H7 (cell line): ENCODE data around the gene METTL17. TPM values are rescaled to one million over a fixed set of nuclear protein-coding genes. Genes with fewer than 3 reads are reported as not detected.
"Not testable (repeated sequence)": the region's sequence is repeated elsewhere in the genome, so short reads cannot be mapped to it uniquely, and the experiment has no call there.

ENCODE experiments used
- DNase-seq: peaks from one replicate; pipeline ENCODE4 v3.0.0; 2012
- H3K27me3 ChIP-seq: 2 replicates; pipeline ENCODE4 v1.6.0; 2011; ENCODE audit warnings: mild to moderate bottlenecking, low read length; ENCODE audit not compliant: control insufficient read depth, insufficient read depth
- H3K36me3 ChIP-seq: replicated peaks from 2 replicates; pipeline ENCODE4 v1.5.1; 2011; ENCODE audit warnings: low read length; ENCODE audit not compliant: control insufficient read depth, insufficient read depth
- H3K4me3 ChIP-seq: 2 replicates; pipeline ENCODE4 v1.5.1; 2011; ENCODE audit warnings: low read depth, mild to moderate bottlenecking, control low read depth, low read length, moderate library complexity; ENCODE audit not compliant: insufficient read depth
- total RNA-seq: library from RNA; depleted of rRNA; stranded (reverse); fragments of >200 nt; shearing (Covaris generic); gene quantifications from 2 replicates; pipeline ENCODE4 v1.2.3, GENCODE V29; 2014; rRNA removed

Gene METTL17, protein sequence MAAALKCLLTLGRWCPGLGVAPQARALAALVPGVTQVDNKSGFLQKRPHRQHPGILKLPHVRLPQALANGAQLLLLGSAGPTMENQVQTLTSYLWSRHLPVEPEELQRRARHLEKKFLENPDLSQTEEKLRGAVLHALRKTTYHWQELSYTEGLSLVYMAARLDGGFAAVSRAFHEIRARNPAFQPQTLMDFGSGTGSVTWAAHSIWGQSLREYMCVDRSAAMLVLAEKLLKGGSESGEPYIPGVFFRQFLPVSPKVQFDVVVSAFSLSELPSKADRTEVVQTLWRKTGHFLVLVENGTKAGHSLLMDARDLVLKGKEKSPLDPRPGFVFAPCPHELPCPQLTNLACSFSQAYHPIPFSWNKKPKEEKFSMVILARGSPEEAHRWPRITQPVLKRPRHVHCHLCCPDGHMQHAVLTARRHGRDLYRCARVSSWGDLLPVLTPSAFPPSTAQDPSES
- 109 and 131 TPM in 2 replicates for total RNA-seq

DNA sequence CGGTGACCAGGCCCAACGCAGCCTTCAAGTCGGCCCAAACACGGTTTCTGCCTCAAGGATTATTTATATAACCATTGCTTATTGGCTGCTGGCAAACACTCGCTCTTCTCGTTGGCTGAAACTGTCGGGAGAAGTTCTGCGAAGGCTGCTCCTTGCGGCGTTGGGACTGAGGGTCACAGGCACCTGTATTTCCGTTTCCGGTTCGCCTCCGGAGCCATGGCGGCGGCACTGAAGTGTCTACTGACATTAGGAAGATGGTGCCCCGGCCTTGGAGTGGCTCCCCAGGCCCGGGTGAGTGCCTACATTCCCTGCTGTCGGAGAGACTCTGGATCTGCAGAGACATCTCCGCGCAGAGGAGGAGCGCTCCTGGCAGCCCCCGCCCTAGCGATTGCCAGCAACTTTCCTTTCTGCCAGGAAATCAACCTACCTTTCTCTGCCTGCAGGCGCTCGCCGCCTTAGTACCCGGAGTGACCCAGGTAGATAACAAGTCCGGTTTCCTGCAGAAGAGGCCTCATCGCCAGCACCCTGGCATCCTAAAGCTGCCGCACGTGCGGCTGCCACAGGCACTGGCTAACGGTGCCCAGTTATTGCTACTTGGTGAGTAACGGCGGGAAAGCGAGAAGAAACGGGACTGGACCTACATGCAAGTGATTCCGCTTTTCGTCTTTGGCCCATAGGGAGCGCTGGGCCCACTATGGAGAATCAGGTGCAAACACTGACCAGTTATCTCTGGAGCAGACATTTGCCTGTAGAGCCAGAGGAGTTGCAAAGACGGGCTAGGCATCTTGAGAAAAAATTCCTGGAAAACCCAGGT is at the start of gene METTL17:
Gene METTL17, plus strand, starts transcription at position 194 of the 814 bp plus-strand sequence. Its CDS starts 23 bp downstream, at position 217.
- Histone ChIP-seq H3K4me3 (peak within 1 kb of the TSS; percentile 92), H3K36me3 (peaks cover 13% of the 10 kb centered on the region)
- DNase-seq = peak; percentile 91

DNA sequence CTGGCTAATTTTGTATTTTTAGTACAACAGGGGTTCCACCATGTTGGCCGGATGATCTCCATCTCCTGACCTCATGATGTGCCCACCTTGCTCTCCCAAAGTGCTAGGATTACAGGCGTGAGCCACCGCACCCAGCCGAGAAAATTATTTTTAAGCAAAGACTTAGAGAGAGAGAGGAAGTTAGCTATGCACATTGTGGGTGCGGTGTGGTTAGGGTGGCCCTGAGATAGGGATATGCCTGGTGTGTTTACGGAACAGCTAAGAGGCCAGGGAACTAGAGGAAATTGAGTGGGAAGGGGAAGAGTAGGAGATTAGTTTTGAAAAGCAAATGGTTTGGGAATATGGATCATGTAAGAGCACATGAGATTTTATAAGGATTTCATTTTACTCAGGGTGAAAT is 44.6 kb upstream of the METTL17 start:
- not testable (repeated sequence) for DNase-seq, H3K27me3 ChIP-seq, H3K4me3 ChIP-seq, H3K36me3 ChIP-seq

More for the DNA sequence above, at the start of gene METTL17:
- no peaks in the 10 kb centered on the region for H3K27me3 ChIP-seq

DNA sequence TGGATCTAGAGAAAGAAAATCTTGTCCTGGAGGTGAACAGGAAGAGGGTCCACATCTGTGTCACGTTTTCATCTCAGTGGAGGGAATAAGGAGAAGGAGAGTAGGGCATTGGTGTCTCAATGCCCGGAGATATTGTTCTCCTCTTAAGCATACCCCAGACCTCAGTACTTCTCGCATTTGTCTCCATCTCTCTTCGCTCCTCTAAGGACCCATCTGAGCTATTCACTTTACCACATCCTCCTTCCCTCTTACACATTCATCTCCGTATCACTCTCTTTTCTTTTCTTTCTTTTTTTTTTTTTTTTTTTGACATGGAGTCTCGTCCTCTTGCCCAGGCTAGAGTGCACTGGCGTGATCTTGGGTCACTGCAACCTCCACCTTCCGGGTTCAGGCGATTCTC is 43.1 kb upstream of the METTL17 start:
- not testable (repeated sequence) for DNase-seq

DNA sequence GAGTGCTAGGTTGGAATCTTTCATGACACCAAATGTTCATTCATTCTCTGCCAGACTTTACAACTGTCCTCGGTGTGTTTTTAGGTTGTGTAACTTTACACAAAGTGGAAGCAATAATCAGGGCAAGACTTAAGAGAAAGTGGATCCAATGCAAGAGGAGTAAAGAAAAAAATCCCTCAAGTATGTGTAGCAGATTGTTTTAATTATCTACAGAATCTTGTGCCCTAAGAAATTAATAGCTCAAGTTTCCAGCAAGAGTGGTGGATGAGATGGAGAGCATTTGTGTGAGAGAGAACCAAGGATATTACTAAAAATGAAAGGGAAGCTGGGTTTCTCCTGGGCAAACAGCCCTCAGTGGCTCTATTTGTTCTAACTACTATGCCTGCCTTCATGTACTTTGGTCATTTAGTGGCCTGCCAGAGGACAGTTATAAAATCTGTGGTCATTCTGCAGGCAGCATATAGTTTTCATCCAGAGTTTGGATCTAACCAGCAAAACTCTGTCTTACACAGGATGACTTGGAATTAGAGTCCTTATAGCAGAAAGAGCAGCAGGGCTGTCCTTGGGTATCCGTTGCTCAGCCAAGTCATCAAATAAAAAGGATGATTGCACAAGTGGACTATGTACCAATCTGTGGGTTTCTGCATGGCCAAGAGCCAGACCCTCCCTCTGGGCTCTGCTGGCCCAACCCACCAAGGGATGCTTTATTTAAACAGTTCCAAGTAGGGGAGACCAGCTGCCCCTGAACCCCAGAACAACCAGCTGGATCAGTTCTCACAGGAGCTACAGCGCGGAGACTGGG is 34.8 kb upstream of the METTL17 start, which contains the start of gene RNASE2:
Gene RNASE2, plus strand, starts transcription at position 752 of the 802 bp plus-strand sequence. CDS start 285 bp downstream, outside the sequence.
- H3K36me3 ChIP-seq, H3K27me3 ChIP-seq, DNase-seq, H3K4me3 ChIP-seq: not testable (repeated sequence)

More for the DNA sequence above, 43.1 kb upstream of the METTL17 start:
- not testable (repeated sequence) for H3K4me3 ChIP-seq, H3K36me3 ChIP-seq, H3K27me3 ChIP-seq

DNA sequence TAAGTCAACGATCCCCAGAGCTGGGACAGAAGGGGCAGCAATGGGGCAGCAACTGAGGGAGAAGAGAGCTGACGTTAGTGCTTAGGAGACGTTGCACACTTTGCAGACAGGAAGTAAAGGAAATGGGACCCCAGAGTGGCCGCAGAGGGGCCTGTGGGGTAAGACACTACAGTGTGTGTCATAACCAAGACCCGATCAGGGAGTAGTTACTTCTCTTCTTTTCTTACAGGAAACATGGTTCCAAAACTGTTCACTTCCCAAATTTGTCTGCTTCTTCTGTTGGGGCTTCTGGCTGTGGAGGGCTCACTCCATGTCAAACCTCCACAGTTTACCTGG is 34.3 kb upstream of the METTL17 start:
- H3K4me3 ChIP-seq, H3K36me3 ChIP-seq, DNase-seq, H3K27me3 ChIP-seq: not testable (repeated sequence)

DNA sequence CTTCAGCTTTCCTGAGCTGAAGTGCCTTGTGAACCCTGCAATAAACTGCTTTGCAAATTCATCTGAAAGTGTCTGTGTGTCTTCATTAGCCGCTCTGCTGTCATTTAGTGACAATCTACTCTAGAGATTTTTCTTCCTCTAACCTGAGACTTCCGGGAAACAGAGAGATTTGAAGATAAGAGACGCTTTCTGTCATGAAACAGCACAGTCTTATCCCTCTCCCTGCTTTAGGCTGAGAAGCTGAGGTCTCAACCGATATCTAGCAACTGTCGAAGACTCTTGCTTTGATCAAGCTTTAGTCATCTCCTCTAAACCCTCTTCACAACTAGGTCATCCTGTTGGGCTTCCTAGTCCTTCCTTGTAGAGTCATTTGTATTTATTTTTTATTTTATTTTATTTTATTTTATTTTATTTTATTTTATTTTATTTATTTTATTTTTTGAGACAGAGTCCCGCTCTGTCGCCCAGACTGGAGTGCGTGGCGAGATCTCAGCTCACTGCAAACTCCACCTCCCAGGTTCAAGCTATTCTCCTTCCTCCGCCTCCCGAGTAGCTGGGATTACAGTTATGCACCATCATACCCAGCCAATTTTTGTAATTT is 33.3 kb upstream of the METTL17 start:
- H3K36me3 ChIP-seq = no peaks in the 10 kb centered on the region
- no peak for DNase-seq
- H3K27me3 ChIP-seq = no peaks in the 10 kb centered on the region
- no peak overlapping the region for H3K4me3 ChIP-seq

DNA sequence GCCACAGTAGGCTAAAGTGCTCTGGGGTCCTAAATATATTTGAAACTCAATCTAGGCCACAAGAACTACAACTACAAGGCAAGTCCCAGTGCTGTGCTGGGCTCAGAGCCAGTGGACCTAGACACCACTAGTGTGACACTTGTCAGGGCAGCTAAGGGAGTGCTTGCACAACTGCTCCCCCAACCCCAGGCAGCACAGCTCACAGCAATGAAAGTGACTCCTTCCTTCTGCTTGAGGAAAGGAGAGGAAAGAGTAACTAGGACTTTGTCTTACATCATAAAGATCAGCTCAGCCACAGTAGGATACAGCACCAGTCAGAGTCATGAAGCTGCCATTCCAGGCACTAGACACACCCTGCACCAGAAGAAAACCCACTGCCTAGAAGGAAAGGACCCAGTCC is 30.8 kb upstream of the METTL17 start:
- H3K27me3 ChIP-seq, DNase-seq, H3K4me3 ChIP-seq, H3K36me3 ChIP-seq: not testable (repeated sequence)

DNA sequence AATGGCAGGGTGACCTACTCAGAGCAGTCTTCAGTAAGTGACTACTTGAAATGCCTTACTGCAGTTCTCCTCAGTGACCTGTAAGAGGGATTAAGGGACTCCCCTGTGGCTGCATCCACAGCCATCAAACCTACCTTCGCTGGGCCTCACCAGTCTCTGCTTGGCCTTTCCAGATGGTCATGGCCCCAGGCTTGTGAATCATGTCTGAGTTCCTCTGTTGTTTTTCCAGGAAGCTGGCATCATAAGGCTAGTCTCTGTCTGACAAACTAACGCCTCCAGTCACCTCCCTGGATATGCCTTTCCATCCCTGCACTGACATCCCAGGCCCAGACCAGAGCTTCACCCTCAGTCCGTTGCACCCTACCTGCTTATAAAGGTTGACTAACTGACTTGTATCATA is 20.4 kb upstream of the METTL17 start:
- Histone ChIP-seq H3K36me3 (no peaks in the 10 kb centered on the region), H3K4me3 (no peak overlapping the region), H3K27me3 (peaks cover 5% of the 10 kb centered on the region)
- no peak for DNase-seq

DNA sequence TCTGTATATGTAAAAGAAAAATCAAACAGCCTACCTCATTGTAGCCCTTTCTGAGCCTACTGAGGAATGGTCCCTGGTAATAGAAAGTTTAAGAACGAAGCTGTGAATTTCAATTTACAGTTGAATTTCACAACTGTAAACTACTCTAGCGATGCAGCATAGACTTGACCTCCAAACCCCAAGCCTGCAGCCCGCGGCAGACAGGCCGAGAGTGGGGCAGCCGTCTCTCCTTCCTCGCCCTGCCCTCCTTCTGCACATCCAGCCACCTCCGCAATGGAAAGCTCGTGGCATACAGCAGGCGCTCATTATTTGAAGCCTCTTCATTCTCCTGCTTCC is 19.2 kb upstream of the METTL17 start:
- peaks cover 5% of the 10 kb centered on the region for H3K27me3 ChIP-seq

DNA sequence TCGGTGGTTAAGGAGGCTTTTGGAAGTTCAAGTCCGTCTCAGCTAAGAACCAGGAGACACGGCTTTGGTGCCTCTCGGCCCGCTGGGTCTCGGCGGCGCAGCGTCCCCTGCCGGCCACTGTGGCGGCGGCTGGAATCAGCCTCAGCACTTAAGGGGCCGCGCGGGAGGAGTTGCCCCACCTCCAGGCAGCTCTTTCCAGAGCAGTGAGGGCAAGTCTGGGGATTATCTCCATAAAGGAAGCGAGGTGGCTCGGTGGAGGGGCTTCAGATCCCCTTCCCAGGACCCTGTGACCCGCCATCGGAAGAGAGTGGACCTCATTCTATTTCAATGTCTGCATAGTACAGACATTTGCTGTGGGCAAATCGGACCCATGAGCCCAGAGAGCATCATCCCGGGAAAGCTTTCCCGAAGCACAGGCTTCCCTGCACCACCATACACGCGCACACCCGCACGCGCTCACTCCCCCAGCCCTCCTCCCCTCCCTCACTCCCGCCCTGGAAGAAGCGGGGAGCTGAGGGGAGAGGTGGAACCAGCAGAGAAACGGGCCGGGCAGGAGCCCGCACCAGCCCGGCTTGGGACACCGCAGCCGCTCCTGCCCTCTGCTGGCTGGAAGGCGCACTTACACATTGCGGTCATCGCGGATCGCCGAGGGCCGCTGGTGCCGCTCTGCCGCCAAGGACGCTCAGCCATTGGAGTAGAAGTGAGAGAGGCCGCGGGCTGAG is 18.6 kb upstream of the METTL17 start:
- Histone ChIP-seq H3K36me3 (no peaks in the 10 kb centered on the region), H3K27me3 (peaks cover 5% of the 10 kb centered on the region), H3K4me3 (peak overlapping the region; percentile 81)
- DNase-seq = peak; percentile 93

More for the DNA sequence above, 19.2 kb upstream of the METTL17 start:
- no peaks in the 10 kb centered on the region for H3K36me3 ChIP-seq
- DNase-seq = no peak
- H3K4me3 ChIP-seq = peak overlapping the region; percentile 81

DNA sequence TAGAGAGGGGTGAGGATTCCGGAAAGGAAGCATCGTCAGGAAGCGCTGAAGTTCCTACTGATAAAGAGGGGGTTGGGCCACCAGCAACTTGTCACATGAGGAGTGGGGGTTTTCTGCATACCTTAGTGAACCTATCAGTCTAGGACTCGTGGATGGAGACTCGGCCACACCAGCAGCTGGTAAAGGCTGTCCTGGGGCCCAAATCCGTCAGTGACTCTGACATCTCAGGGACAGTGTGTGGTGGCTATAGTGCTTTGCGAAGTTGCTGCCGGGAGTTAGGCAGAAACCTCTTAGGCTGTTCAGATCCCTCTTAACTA is 18.1 kb upstream of the METTL17 start:
- no peak for DNase-seq
- peak overlapping the region; percentile 81 for H3K4me3 ChIP-seq
- peaks cover 5% of the 10 kb centered on the region for H3K27me3 ChIP-seq
- no peaks in the 10 kb centered on the region for H3K36me3 ChIP-seq

DNA sequence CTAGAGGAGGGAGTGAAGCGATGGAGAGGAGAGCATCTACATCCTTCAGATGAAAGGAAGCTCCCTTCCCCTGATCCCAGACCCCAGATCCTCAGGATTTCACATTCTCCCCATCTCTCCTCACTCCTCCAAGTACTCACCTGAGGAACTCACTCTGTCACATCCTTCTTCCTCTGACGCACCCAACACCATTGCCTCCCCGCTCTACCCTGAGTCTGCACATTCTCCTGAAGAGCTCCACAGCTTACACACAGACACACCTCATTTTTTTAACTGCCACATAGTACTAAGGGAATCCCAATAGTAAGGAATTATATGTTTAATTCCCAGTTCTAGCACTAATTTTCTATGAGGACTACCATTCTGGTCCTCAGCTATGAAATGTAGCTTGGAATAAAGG is 16.3 kb upstream of the METTL17 start:
- peaks cover 5% of the 10 kb centered on the region for H3K27me3 ChIP-seq
- no peaks in the 10 kb centered on the region for H3K36me3 ChIP-seq
- no peak for DNase-seq
- no peak overlapping the region for H3K4me3 ChIP-seq

DNA sequence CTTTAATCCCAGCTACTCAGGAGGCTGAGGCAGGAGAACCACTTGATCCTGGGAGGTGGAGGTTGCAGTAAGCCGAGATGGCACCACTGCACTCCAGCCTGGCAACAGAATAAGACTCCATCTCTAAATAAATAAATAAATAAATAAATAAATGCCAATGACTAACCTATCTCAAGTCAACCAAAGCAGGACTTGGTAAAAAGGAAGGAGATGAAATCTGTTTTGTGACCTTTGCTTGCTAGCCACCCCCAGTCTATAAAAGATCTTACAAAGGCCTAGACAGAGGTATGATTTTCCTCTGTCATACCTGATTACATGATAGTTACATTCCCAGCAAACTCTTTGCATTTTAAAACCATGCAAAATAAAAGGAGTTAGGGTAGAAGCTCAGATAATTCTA is 13.5 kb upstream of the METTL17 start:
- Histone ChIP-seq H3K27me3 (peaks cover 5% of the 10 kb centered on the region), H3K36me3 (no peaks in the 10 kb centered on the region)
- no peak for DNase-seq

DNA sequence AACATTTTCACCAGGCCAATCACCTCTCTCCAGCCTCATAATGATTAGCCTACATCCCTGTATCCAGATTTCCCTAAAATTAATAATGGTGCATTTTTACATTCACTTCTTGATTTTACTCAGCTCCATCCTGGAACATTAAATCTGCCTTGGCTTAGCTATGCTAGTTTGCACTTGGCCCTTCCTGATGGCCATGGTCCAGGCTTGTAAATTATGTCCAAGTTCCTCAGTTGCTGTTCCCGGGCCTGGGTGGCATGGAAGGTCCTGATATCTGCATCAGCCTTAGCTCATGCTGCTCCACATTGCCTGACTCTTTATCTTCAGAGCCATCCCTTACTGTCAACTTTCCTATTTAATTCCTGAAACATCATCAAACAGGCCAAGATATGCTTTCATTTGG is 11.1 kb upstream of the METTL17 start:
- H3K27me3 ChIP-seq = no peaks in the 10 kb centered on the region; the same call in 1 of the 2 replicates
- H3K4me3 ChIP-seq = no peak overlapping the region
- DNase-seq = no peak
- no peaks in the 10 kb centered on the region for H3K36me3 ChIP-seq

More for the DNA sequence above, 13.5 kb upstream of the METTL17 start:
- no peak overlapping the region for H3K4me3 ChIP-seq
